Adrenal gland (tissue), 12 donors: Measurements from ENCODE around the gene PFN1. TPM values are rescaled to one million over a fixed set of nuclear protein-coding genes. Genes with fewer than 3 reads are reported as not detected.

ENCODE experiments used
- DNase-seq, 7 donors: peaks; one replicate each; pipeline ENCODE4 v3.0.0-alpha.2; 2019 to 2020
- H3K27ac ChIP-seq, 5 donors: fragments of 200-600 bp; sonication (generic) in 4 of 5; 1 replicate in 3 of 5; 2 replicates in 2 of 5; pipeline versions ENCODE4 v1.5.1 to v1.8.0; 2016 to 2020; ENCODE audit warnings: mild to moderate bottlenecking in 1 of 5
- H3K27me3 ChIP-seq: fragments of 200-600 bp; 2 replicates; pipeline ENCODE4 v1.8.0; 2021
- H3K36me3 ChIP-seq, 2 donors: fragments of 200-600 bp; replicated peaks in 1 of 2; 1 replicate in 1 of 2; 2 replicates in 1 of 2; pipeline versions ENCODE4 v1.5.1 to v1.8.0; 2018 to 2022
- H3K4me1 ChIP-seq, 2 donors: fragments of 200-600 bp; replicated peaks in 1 of 2; 1 replicate in 1 of 2; 2 replicates in 1 of 2; pipeline versions ENCODE4 v1.5.1 to v1.8.0; 2018 to 2021
- H3K4me3 ChIP-seq, 4 donors: fragments of 200-600 bp; sonication (generic) in 3 of 4; one replicate each; pipeline ENCODE4 v1.5.1; 2016 to 2018
- H3K9me3 ChIP-seq, 3 donors: fragments of 200-600 bp; sonication (generic) in 1 of 3; replicated peaks in 1 of 3; 1 replicate in 2 of 3; 2 replicates in 1 of 3; pipeline versions ENCODE4 v1.5.1 to v1.8.0; 2016 to 2021
- POLR2A ChIP-seq, 2 donors: fragments of 450-650 bp; IDR thresholded peaks; one replicate each; pipeline ENCODE4 v1.6.1; 2017; ENCODE audit warnings: antibody characterized with exemption in 2 of 2, mild to moderate bottlenecking in 2 of 2, moderate library complexity in 1 of 2
- WGBS, 4 donors: extraction: QIAGEN DNeasy Blood & Tissue Kit in 2 of 4; methylation state at CpG; one replicate each; pipeline versions ENCODE4 v1.1.5 to v1.1.7; 2013 to 2017; 5-methylcytosine and 5-hydroxymethylcytosine counted together
- intact Hi-C, 2 donors: fragments of 100-400 bp; cut with DNase I; formaldehyde crosslinking; loops; one replicate each; pipeline versions ENCODE4 v1.14.1 to v1.15.0; 2022 to 2023
- polyA plus RNA-seq, 3 donors: library from polyadenylated mRNA; stranded (reverse); fragments of 200-250 nt in 2 of 3; fragments of 350-450 nt in 1 of 3; fragmentation: Illumina TruSeq in 1 of 3; extraction: RNeasy Lipid Tissue Mini Kit (QIAGEN cat#74804) in 1 of 3; gene quantifications; one replicate each; pipeline ENCODE4 v1.2.3, GENCODE V29; 2013 to 2014
- total RNA-seq, 9 donors: library from RNA; depleted of rRNA in 4 of 9; stranded (reverse); fragments of >200 nt in 4 of 9; fragments of 120-200 nt in 1 of 9; fragmentation: NEBNext Ultra II Directional in 1 of 9; extraction: Animal tissue kit (Norgen Biotek cat#: 25700) in 1 of 9; gene quantifications; one replicate each; pipeline versions ENCODE4 v1.1.0 to v1.2.4, GENCODE V29; 2013 to 2023
- TF ChIP-seq, protein P1 (sequence below), 6 experiments: fragments of 450-650 bp in 4 of 6; fragments of 200-600 bp in 2 of 6; sonication (generic) in 1 of 6; IDR thresholded peaks; 1 replicate in 5 of 6; 2 replicates in 1 of 6; pipeline versions ENCODE4 v1.5.1 to v1.8.0; 2016 to 2021; ENCODE audit warnings: antibody characterized with exemption in 6 of 6, mild to moderate bottlenecking in 2 of 6, moderate library complexity in 1 of 6
- donor health status: healthy with polysubstance abuse.
- donor health status: Bipolar disorder and iron deficiency.
- donor health status: DM: yes; HTN: yes; CAD: no.
- donor health status: DM: no; HTN: no; CAD: no.
- donor health status: DM: no; HTN: no; CAD: no.
- donor health status: DM: yes; HTN: yes; CAD: no.

The PFN1 gene
- total and polyA plus RNA-seq, 12 donors = 310 to 1,056 (median 423) TPM

DNA sequence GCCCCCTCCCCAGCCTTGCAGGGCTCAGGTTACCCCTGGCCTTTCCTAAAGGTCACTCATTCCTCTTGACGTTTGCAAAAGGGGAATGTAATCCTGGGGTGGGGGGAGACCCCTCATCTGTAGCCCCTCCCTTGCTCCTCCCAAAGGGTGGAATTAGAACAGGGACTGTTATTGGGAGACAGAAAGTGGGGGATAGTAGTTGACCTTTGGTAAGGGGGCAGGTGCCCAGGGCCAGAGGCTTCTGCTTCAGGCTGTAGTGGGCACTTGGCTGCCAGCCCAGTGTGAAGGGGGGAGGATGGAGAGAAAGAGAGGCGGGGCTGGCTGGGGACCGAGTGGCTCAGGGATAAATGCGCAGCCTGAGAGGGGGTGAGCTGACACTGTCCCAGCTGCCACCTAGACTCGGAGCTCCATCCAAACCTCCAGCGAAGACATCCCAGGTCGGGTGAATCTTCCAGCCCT, 2.4 kb upstream of the PFN1 start, which contains the start of gene ENO3:
Gene ENO3, plus strand, starts transcription at position 374 of the 459 bp plus-strand sequence. CDS start 711 bp downstream, outside the sequence.
- Histone ChIP-seq H3K9me3 (no peaks in the 10 kb centered on the region), H3K27me3 (no peaks in the 10 kb centered on the region), H3K27ac (peak within 1 kb of the TSS in 4 of 5 donors; percentile 92 to 99 (median 98)), H3K36me3 (peaks cover 0 to 10% of the 10 kb centered on the region in 2 donors), H3K4me1 (peaks cover 18 to 25% of the 10 kb centered on the region in 2 donors), H3K4me3 (peak within 1 kb of the TSS in 2 of 4 donors; percentile 85 to 98)
- intact Hi-C loops = no loop called here
- no peak for TF ChIP-seq POLR2A (IDR thresholded peaks at IDR 0.05)
- TF ChIP-seq, protein P1, sequence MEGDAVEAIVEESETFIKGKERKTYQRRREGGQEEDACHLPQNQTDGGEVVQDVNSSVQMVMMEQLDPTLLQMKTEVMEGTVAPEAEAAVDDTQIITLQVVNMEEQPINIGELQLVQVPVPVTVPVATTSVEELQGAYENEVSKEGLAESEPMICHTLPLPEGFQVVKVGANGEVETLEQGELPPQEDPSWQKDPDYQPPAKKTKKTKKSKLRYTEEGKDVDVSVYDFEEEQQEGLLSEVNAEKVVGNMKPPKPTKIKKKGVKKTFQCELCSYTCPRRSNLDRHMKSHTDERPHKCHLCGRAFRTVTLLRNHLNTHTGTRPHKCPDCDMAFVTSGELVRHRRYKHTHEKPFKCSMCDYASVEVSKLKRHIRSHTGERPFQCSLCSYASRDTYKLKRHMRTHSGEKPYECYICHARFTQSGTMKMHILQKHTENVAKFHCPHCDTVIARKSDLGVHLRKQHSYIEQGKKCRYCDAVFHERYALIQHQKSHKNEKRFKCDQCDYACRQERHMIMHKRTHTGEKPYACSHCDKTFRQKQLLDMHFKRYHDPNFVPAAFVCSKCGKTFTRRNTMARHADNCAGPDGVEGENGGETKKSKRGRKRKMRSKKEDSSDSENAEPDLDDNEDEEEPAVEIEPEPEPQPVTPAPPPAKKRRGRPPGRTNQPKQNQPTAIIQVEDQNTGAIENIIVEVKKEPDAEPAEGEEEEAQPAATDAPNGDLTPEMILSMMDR (IDR thresholded peaks at IDR 0.05) = no peak
- WGBS, 4 donors = 42 to 53% (median 48%) methylated on average over 7 of the region's 7 CpGs
- peak in 1 of 7 donors; percentile 42 for DNase-seq

DNA sequence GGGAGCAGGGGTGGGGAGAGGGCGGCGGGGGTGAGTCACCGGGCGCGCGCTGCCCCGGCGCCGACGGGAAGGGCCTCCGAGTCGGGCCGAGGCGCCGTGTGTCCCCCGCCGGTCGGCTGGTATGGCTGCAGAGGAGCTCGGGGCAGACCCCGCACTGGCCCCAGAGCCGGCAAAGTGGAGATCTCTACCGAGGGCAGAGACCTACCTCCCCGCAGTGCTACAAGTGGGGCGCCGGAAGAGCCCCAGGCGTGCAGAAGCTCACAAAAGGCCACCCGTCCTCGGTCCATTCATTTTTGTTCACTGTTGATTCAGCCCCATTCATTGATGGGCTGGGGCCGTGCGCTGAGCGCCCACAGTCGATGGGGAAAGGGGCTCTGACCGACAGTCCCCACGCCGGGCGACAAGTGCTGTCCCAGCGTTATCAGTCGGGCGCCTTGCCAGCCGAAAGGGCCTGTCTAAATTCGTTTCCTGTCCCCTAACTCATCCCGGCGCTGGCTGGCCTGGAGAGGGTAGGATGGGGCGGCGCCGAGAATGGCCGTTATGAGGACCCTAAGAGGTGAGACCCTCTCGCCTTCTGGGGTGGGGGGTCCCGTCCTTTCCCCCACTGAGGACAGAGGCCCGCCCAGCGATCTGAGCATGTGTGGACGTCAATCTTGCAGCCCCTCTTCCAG, 1.9 kb upstream of the PFN1 start:
- Histone ChIP-seq H3K4me1 (peaks cover 24 to 31% of the 10 kb centered on the region in 2 donors), H3K27ac (peak overlapping the region in 4 of 5 donors; percentile 92 to 99 (median 98)), H3K36me3 (peaks cover 0 to 16% of the 10 kb centered on the region in 2 donors), H3K9me3 (no peaks in the 10 kb centered on the region), H3K27me3 (no peaks in the 10 kb centered on the region), H3K4me3 (peak overlapping the region in 2 of 4 donors; percentile 85 to 98)
- TF ChIP-seq, protein P1 (IDR thresholded peaks at IDR 0.05) = no peak
- peak; percentile 22 to 39 for TF ChIP-seq POLR2A (IDR thresholded peaks at IDR 0.05)
- WGBS, 4 donors = 0 to 12% (median 6%) methylated on average over 9 to 52 of the region's 52 CpGs
- intact Hi-C loops = no loop called here
- peak; percentile 59 to 87 (median 81) for DNase-seq

DNA sequence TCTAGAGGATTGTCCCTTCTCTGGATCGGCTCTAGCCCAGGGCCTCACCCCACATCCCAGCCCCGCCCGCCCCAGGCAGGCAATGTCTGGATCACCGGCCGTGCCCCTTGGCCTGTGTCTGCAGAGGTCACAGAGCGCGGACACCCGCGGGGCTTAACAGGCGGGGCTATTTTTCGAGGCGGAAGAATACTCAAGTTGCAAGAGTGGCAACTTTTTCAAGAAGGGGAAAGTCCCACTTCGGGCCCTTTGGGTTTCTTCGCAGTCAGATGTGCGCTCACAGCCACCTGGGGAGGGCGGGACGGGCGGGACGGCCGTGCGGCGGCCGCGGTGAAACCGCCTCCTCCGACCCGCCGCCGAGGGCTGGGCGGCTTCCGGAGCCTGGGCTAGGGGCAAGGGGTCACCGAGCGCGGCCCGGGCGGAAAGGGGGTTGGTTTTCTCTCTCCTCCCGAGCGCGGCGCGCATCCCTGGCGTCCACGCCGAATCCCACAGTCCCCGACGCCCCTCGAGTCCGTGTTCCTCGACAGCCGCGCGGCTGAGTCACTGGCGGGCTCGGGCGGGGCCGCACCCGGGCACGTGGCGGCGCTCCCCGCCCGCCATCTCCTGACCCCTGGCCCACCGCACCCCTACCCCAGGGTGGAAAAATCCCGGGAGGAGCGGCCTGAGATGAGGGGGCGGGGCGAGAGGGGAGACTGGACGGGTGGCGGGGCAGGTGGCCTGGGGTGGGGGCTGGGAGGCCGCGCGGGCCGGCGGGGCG, 1.2 kb upstream of the PFN1 start:
- Histone ChIP-seq H3K27me3 (no peaks in the 10 kb centered on the region), H3K4me3 (peak overlapping the region in 2 of 4 donors; percentile 85 to 98), H3K36me3 (peaks cover 0 to 23% of the 10 kb centered on the region in 2 donors), H3K4me1 (peaks cover 30 to 38% of the 10 kb centered on the region in 2 donors), H3K27ac (peak overlapping the region; percentile 83 to 99 (median 96)), H3K9me3 (no peaks in the 10 kb centered on the region)
- intact Hi-C loops = no loop called here
- 0 to 2% (median 1%) methylated on average over 3 to 75 of the region's 75 CpGs for WGBS, 4 donors
- TF ChIP-seq, protein P1 (IDR thresholded peaks at IDR 0.05) = no peak
- TF ChIP-seq POLR2A (IDR thresholded peaks at IDR 0.05) = peak in 1 of 2 donors; percentile 37
- DNase-seq = peak; percentile 76 to 84 (median 82)

DNA sequence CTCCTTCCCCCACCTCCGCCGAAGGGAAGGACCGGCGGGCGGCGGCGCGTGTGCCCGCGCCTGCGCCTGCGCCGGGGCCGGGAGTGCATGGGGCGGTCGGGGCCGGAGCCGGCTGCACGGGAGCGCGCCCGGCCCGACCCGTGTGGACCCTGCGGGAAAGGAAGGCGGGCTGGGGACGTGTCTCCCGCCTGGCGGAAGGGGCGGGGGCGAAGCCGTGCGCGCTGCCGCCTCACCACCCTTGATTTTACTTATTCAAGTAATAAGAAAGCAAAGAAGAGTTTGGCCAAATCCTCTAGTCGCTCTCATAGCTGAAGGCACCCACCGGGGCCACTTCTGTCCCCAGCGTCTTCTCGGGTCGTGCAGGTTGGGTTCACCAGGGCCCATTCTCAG, 596 bp upstream of the PFN1 start:
- peak; percentile 81 to 85 (median 82) for DNase-seq
- Histone ChIP-seq H3K4me3 (peak overlapping the region in 2 of 4 donors; percentile 85 to 98), H3K4me1 (peaks cover 30 to 39% of the 10 kb centered on the region in 2 donors), H3K27ac (peak overlapping the region; percentile 83 to 99 (median 96)), H3K36me3 (peaks cover 0 to 29% of the 10 kb centered on the region in 2 donors), H3K27me3 (no peaks in the 10 kb centered on the region), H3K9me3 (no peaks in the 10 kb centered on the region)
- 0 to 1% (median 0%) methylated on average over 2 to 40 of the region's 40 CpGs for WGBS, 4 donors
- intact Hi-C loops = no loop called here
- TF ChIP-seq POLR2A (IDR thresholded peaks at IDR 0.05) = peak; percentile 43 to 62
- TF ChIP-seq, protein P1 (IDR thresholded peaks at IDR 0.05) = no peak
